ENCODE data around the gene COL5A1.

COL5A1 gene

GRCh38 chr9:134612309-134612708 lies 29.3 kb upstream of the COL5A1 start:
- TF ChIP-seq CTCF (conservative IDR thresholded peaks at IDR 0.05) (no peak), ZFX (IDR thresholded peaks at IDR 0.05) (no peak)
- H3K27ac ChIP-seq, result no peak overlapping the region

GRCh38 chr9:134612715-134613114 lies 28.9 kb upstream of the COL5A1 start:
- no peak overlapping the region for H3K27ac ChIP-seq
- no peak for TF ChIP-seq CTCF (conservative IDR thresholded peaks at IDR 0.05)
- TF ChIP-seq ZFX (IDR thresholded peaks at IDR 0.05), result no peak

- no peak overlapping the region for H3K27ac ChIP-seq
- no peak for TF ChIP-seq ZFX (IDR thresholded peaks at IDR 0.05)
- TF ChIP-seq CTCF (conservative IDR thresholded peaks at IDR 0.05), result no peak
Observed at GRCh38 chr9:134614256-134614655, 27.3 kb upstream of the COL5A1 start.

GRCh38 chr9:134616341-134616740 lies 25.3 kb upstream of the COL5A1 start:
- TF ChIP-seq CTCF (conservative IDR thresholded peaks at IDR 0.05), result no peak
- no peak for TF ChIP-seq ZFX (IDR thresholded peaks at IDR 0.05)
- H3K27ac ChIP-seq, result no peak overlapping the region

- TF ChIP-seq CTCF (conservative IDR thresholded peaks at IDR 0.05), result no peak
- TF ChIP-seq ZFX (IDR thresholded peaks at IDR 0.05), result no peak
Observed at GRCh38 chr9:134617246-134617645, 24.4 kb upstream of the COL5A1 start.

GRCh38 chr9:134617836-134618162 lies 23.8 kb upstream of the COL5A1 start:
- H3K27ac ChIP-seq, result no peak overlapping the region
- TF ChIP-seq CTCF (conservative IDR thresholded peaks at IDR 0.05) (no peak), ZFX (IDR thresholded peaks at IDR 0.05) (no peak)

More at GRCh38 chr9:134617246-134617645, 24.4 kb upstream of the COL5A1 start:
- H3K27ac ChIP-seq, result no peak overlapping the region

- TF ChIP-seq CTCF (conservative IDR thresholded peaks at IDR 0.05) (no peak), ZFX (IDR thresholded peaks at IDR 0.05) (no peak)
- no peak overlapping the region for H3K27ac ChIP-seq
Observed at GRCh38 chr9:134618163-134618832, 23.3 kb upstream of the COL5A1 start.

All from C4-2B (cell line).